ENCODE results near the gene ELOB. TPM values are rescaled to one million over a fixed set of nuclear protein-coding genes. Genes with fewer than 3 reads are reported as not detected.

Gene ELOB
- total RNA-seq, 1 donor from 2014 or later = 1,184 TPM

- no peak for DNase-seq (ENCODE audit: low spot score in 2 of 2)
- H3K27me3 ChIP-seq = no peaks in the 10 kb centered on the region
Observed at GRCh38 chr16:2813771-2814221, 36.7 kb upstream of the ELOB start.

GRCh38 chr16:2811703-2812471, 34.8 kb upstream of the ELOB start:
- TF ChIP-seq CTCF (IDR thresholded peaks at IDR 0.05) = no peak
- no peaks in the 10 kb centered on the region for H3K27me3 ChIP-seq
- H3K4me3 ChIP-seq = no peak overlapping the region
- DNase-seq (ENCODE audit: low spot score in 2 of 2) = no peak
- H3K36me3 ChIP-seq = no peaks in the 10 kb centered on the region
- no peaks in the 10 kb centered on the region for H3K9me3 ChIP-seq
- peaks cover 0 to 5% of the 10 kb centered on the region in 2 donors for H3K4me1 ChIP-seq
- intact Hi-C loops (cut with DNase I) = no loop called here
- H3K27ac ChIP-seq = no peak overlapping the region

More at GRCh38 chr16:2813771-2814221, 36.7 kb upstream of the ELOB start:
- H3K4me3 ChIP-seq = no peak overlapping the region
- peaks cover 0 to 5% of the 10 kb centered on the region in 2 donors for H3K4me1 ChIP-seq
- H3K36me3 ChIP-seq = no peaks in the 10 kb centered on the region
- H3K27ac ChIP-seq = no peak overlapping the region
- TF ChIP-seq CTCF (IDR thresholded peaks at IDR 0.05) = no peak
- H3K9me3 ChIP-seq = no peaks in the 10 kb centered on the region
- intact Hi-C loops (cut with DNase I) = no loop called here

- no peak for DNase-seq (ENCODE audit: low spot score in 2 of 2)
- no peak overlapping the region for H3K4me3 ChIP-seq
- H3K4me1 ChIP-seq = peaks cover 0 to 5% of the 10 kb centered on the region in 2 donors
- TF ChIP-seq CTCF (IDR thresholded peaks at IDR 0.05) = no peak
- intact Hi-C loops (cut with DNase I) = no loop called here
- H3K27ac ChIP-seq = no peak overlapping the region
- H3K9me3 ChIP-seq = no peaks in the 10 kb centered on the region
- H3K36me3 ChIP-seq = no peaks in the 10 kb centered on the region
- H3K27me3 ChIP-seq = no peaks in the 10 kb centered on the region
Observed at GRCh38 chr16:2810651-2811050, 33.6 kb upstream of the ELOB start.

- H3K27ac ChIP-seq = no peak overlapping the region
- H3K36me3 ChIP-seq = no peaks in the 10 kb centered on the region
- no peak for TF ChIP-seq CTCF (IDR thresholded peaks at IDR 0.05)
- no peak overlapping the region for H3K4me3 ChIP-seq
- intact Hi-C loops (cut with DNase I) = no loop called here
- H3K27me3 ChIP-seq = no peaks in the 10 kb centered on the region
- peaks cover 0 to 5% of the 10 kb centered on the region in 2 donors for H3K4me1 ChIP-seq
- DNase-seq (ENCODE audit: low spot score in 2 of 2) = no peak
- peaks cover 0 to 6% of the 10 kb centered on the region in 2 donors for H3K9me3 ChIP-seq
Observed at GRCh38 chr16:2809149-2809760, 32.2 kb upstream of the ELOB start.

GRCh38 chr16:2808181-2808580, 31.1 kb upstream of the ELOB start:
- Histone ChIP-seq H3K27me3 (no peaks in the 10 kb centered on the region), H3K4me3 (no peak overlapping the region), H3K9me3 (peaks cover 0 to 14% of the 10 kb centered on the region in 2 donors), H3K27ac (no peak overlapping the region), H3K36me3 (no peaks in the 10 kb centered on the region), H3K4me1 (peaks cover 0 to 5% of the 10 kb centered on the region in 2 donors)
- no peak for DNase-seq (ENCODE audit: low spot score in 2 of 2)
- no peak for TF ChIP-seq CTCF (IDR thresholded peaks at IDR 0.05)
- intact Hi-C loops (cut with DNase I) = no loop called here
